Kidney (tissue), 14 donors: ENCODE results near the gene INPP5D. TPM values are rescaled to one million over a fixed set of nuclear protein-coding genes. Genes with fewer than 3 reads are reported as not detected.

Experiments used
- DNase-seq, 5 donors: peaks; one replicate each; pipeline ENCODE4 v3.0.0-alpha.2; 2013 to 2020
- FAIRE-seq: peaks from 2 replicates; lab custom pipeline; 2012; peaks lifted over from hg19 to GRCh38; lab: Jason Lieb, UNC
- H3K27ac ChIP-seq, 2 donors: one replicate each; pipeline ENCODE4 v1.7.0; 2013; ENCODE audit warnings: low read depth in 2 of 2, low read length in 2 of 2, inconsistent platforms in 1 of 2
- H3K27me3 ChIP-seq: one replicate; pipeline ENCODE4 v1.7.1; 2013; ENCODE audit warnings: low read length, inconsistent platforms; ENCODE audit not compliant: control insufficient read depth, insufficient read depth
- H3K36me3 ChIP-seq, 3 donors: one replicate each; pipeline versions ENCODE4 v1.7.0 to v1.7.1; 2013; ENCODE audit warnings: low read length in 3 of 3, control low read depth in 1 of 3, inconsistent platforms in 1 of 3; ENCODE audit not compliant: insufficient read depth in 3 of 3, control insufficient read depth in 2 of 3
- H3K4me1 ChIP-seq, 3 donors: one replicate each; pipeline versions ENCODE4 v1.7.0 to v1.7.1; 2013; ENCODE audit warnings: low read length in 3 of 3, inconsistent platforms in 1 of 3, low read depth in 1 of 3; ENCODE audit not compliant: control insufficient read depth in 2 of 3, insufficient read depth in 2 of 3
- H3K4me3 ChIP-seq, 3 donors: one replicate each; pipeline versions ENCODE4 v1.7.0 to v1.8.1; 2013; ENCODE audit warnings: low read length in 3 of 3, control low read depth in 1 of 3, inconsistent platforms in 1 of 3
- H3K9ac ChIP-seq, 3 donors: one replicate each; pipeline versions ENCODE4 v1.7.0 to v1.7.1; 2013; ENCODE audit warnings: low read length in 3 of 3, control low read depth in 1 of 3, inconsistent platforms in 1 of 3
- H3K9me3 ChIP-seq, 3 donors: one replicate each; pipeline versions ENCODE4 v1.7.0 to v1.7.1; 2013; ENCODE audit warnings: low read length in 3 of 3, control low read depth in 1 of 3, inconsistent platforms in 1 of 3; ENCODE audit not compliant: control insufficient read depth in 2 of 3, insufficient read depth in 1 of 3
- intact Hi-C: fragments of 100-400 bp; cut with DNase I; formaldehyde crosslinking; loops from one replicate; pipeline ENCODE4 v1.11.1; 2022
- polyA plus RNA-seq: library from polyadenylated mRNA; stranded (reverse); fragments of 350-450 nt; fragmentation: Illumina TruSeq; extraction: RNeasy Lipid Tissue Mini Kit (QIAGEN cat#74804); gene quantifications from one replicate; pipeline ENCODE4 v1.2.3, GENCODE V29; 2014; ENCODE audit warnings: low read depth, low replicate concordance; ENCODE audit not compliant: insufficient read depth
- total RNA-seq: library from RNA; stranded (reverse); fragmentation: NEBNext Ultra II Directional; extraction: Animal tissue kit (Norgen Biotek cat#: 25700); gene quantifications from one replicate; pipeline ENCODE4 v1.2.1, GENCODE V29; 2021
- TF ChIP-seq, protein P1 (sequence below): IDR thresholded peaks from 3 replicates; pipeline ENCODE4 v1.5.1; 2012; ENCODE audit warnings: mild to moderate bottlenecking, moderate library complexity, borderline replicate concordance; ENCODE audit not compliant: insufficient read depth; ENCODE audit errors: extremely low read depth
- donor health status: control.
- donor health status: control.
- donor health status: control.
- donor health status: control.
- donor health status: control.
- donor health status: DM: yes; HTN: yes; CAD: no.
- donor health status: Normal renal cell carcinoma (clear cell type).

The INPP5D gene
- total and polyA plus RNA-seq, 2 donors from 2014 or later: 2.6 to 29.6 TPM

DNA sequence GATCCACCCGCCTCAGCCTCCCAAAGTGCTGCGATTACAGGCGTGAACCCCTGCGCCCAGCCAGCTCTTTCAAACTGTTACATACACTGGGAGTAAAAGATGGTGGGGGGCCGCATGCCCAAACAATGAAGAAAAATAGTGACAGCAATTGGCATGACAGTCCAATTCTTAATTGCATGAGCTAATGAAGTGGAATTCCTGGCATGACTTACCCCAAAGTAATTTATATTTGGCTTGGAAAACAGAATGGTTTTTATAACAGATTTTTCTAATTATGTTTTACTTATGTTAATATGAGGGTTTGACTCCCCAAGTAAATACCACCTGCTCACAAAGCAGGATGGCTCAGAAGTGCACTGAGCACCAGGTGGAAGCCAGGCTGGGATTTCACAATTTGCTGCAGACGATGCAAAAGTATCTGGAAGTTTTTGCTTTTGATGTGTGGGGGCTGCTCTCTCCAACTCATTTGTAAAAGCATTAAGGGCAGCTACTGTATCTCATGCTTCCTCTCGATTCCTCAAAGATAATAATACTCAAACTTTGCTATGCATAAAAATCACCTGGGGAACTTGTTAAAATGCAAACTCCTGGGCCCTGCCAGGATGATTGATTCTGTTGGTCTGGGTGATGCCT lies 167.3 kb downstream of the INPP5D start:
- H3K9me3 ChIP-seq: no peaks in the 10 kb centered on the region
- no peak for FAIRE-seq

DNA sequence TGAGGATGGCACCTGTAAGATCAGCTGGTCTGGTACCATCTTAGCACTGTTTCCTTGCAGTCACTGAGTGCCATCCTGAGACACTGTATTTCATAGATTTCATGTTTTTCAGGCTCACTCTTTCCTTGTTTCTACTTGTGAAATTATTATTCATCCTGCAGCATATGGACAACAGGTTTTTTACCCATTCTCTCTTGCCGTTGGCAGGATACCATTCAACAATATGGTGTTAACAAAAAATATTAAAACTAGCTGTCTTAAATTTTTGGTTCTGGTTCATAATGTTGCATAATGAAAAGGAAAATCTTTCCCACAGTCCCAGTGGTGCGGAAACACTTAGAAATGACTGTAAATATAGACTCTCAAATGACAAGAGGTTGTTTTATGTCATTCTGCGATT lies 168.2 kb downstream of the INPP5D start:
- TF ChIP-seq, protein P1, sequence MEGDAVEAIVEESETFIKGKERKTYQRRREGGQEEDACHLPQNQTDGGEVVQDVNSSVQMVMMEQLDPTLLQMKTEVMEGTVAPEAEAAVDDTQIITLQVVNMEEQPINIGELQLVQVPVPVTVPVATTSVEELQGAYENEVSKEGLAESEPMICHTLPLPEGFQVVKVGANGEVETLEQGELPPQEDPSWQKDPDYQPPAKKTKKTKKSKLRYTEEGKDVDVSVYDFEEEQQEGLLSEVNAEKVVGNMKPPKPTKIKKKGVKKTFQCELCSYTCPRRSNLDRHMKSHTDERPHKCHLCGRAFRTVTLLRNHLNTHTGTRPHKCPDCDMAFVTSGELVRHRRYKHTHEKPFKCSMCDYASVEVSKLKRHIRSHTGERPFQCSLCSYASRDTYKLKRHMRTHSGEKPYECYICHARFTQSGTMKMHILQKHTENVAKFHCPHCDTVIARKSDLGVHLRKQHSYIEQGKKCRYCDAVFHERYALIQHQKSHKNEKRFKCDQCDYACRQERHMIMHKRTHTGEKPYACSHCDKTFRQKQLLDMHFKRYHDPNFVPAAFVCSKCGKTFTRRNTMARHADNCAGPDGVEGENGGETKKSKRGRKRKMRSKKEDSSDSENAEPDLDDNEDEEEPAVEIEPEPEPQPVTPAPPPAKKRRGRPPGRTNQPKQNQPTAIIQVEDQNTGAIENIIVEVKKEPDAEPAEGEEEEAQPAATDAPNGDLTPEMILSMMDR: no peak
- DNase-seq: no peak
- H3K9ac ChIP-seq: no peak overlapping the region
- no peaks in the 10 kb centered on the region for H3K4me1 ChIP-seq
- intact Hi-C loops: no loop called here
- no peaks in the 10 kb centered on the region for H3K36me3 ChIP-seq
- H3K9me3 ChIP-seq: no peaks in the 10 kb centered on the region
- H3K4me3 ChIP-seq: no peak overlapping the region
- no peaks in the 10 kb centered on the region for H3K27me3 ChIP-seq
- no peak overlapping the region for H3K27ac ChIP-seq
- no peak for FAIRE-seq

More for the DNA sequence above, 167.3 kb downstream of the INPP5D start:
- no peak overlapping the region for H3K4me3 ChIP-seq
- no peaks in the 10 kb centered on the region for H3K27me3 ChIP-seq
- no peak overlapping the region for H3K27ac ChIP-seq
- TF ChIP-seq, protein P1: no peak
- intact Hi-C loops: no loop called here
- no peaks in the 10 kb centered on the region for H3K4me1 ChIP-seq
- no peak for DNase-seq
- H3K36me3 ChIP-seq: no peaks in the 10 kb centered on the region
- no peak overlapping the region for H3K9ac ChIP-seq

DNA sequence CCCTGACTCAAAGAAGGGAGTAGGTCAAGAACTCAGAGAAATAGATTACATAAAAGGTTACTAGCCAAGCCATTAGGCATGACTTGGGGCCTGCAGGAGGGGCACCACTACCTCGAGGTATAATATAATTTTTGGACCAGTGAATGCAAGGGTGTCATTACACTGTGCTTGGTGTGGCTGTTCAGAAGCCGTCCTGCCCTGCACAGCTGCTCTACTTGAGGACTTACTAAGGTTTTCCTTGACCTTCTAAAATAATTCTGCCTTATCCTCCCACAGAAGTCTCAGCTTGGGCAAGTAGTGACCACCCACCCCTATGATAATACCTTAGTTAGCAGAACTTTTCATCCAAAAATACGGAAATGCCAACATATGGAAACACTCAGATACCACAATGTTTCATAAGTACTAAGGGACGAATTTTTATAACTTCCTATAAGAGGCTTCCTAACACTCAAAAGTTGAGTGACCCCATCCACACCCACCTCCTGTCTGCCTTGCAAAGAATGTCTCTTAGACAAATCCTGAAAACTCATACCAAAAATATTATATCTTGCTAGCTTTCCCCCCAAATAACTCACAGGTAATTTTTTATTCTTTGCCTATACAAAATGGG lies 173.6 kb downstream of the INPP5D start:
- Histone ChIP-seq H3K27me3 (no peaks in the 10 kb centered on the region), H3K9ac (no peak overlapping the region), H3K9me3 (no peaks in the 10 kb centered on the region), H3K36me3 (no peaks in the 10 kb centered on the region), H3K4me1 (no peaks in the 10 kb centered on the region), H3K27ac (no peak overlapping the region), H3K4me3 (no peak overlapping the region)
- TF ChIP-seq, protein P1: no peak
- no peak for FAIRE-seq
- DNase-seq: no peak
- intact Hi-C loops: no loop called here
